CD4-positive, alpha-beta memory T cell (primary cell): ENCODE measurements around the gene LRCH3. TPM values are rescaled to one million over a fixed set of nuclear protein-coding genes. Genes with fewer than 3 reads are reported as not detected.

Source experiments
- CTCF ChIA-PET: fragments of 350-600 bp; sonication (Branson Sonifier 250); formaldehyde crosslinking; loops from one replicate; lab custom pipeline; 2021; ENCODE audit warnings: inconsistent platforms; ENCODE audit not compliant: partially characterized antibody; lab: Charles Lee
- POLR2A ChIA-PET: fragments of 350-600 bp; sonication (Branson Sonifier 250); formaldehyde crosslinking; loops from one replicate; lab custom pipeline; 2021; ENCODE audit not compliant: partially characterized antibody; lab: Charles Lee
- DNase-seq, 5 donors: peaks; one replicate each; pipeline versions ENCODE4 v3.0.0 to v3.0.0-alpha.2; 2020 to 2022; ENCODE audit warnings: mixed read lengths in 1 of 5
- H3K27ac ChIP-seq: one replicate; pipeline ENCODE4 v1.7.0; 2013; ENCODE audit warnings: low read depth, low read length
- H3K27me3 ChIP-seq: 2 replicates; pipeline ENCODE4 v1.7.0; 2013; ENCODE audit warnings: mild to moderate bottlenecking, low read length, moderate library complexity; ENCODE audit not compliant: insufficient read depth
- H3K36me3 ChIP-seq: 2 replicates; pipeline ENCODE4 v1.7.0; 2013; ENCODE audit warnings: mild to moderate bottlenecking, low read length, moderate library complexity; ENCODE audit not compliant: insufficient read depth
- H3K4me1 ChIP-seq: 2 replicates; pipeline ENCODE4 v1.7.0; 2013; ENCODE audit warnings: mild to moderate bottlenecking, low read length, moderate library complexity; ENCODE audit not compliant: insufficient read depth
- H3K4me3 ChIP-seq, 2 donors: one replicate each; pipeline ENCODE4 v1.7.0; 2013; ENCODE audit warnings: low read length in 2 of 2, mild to moderate bottlenecking in 1 of 2
- H3K9me3 ChIP-seq, 2 donors: one replicate each; pipeline ENCODE4 v1.7.0; 2013; ENCODE audit warnings: low read length in 2 of 2, control low read depth in 1 of 2; ENCODE audit not compliant: control insufficient read depth in 1 of 2
- H3K27ac Mint-ChIP-seq, 7 donors: one replicate each; pipeline ENCODE4 v1.8.0; 2020 to 2021; ENCODE audit warnings: mixed read lengths in 7 of 7, mild to moderate bottlenecking in 6 of 7, inconsistent platforms in 3 of 7, moderate library complexity in 3 of 7
- H3K27me3 Mint-ChIP-seq, 2 donors: one replicate each; pipeline ENCODE4 v1.8.0; 2020 to 2021; ENCODE audit warnings: mixed read lengths in 2 of 2
- H3K36me3 Mint-ChIP-seq, 2 donors: one replicate each; pipeline ENCODE4 v1.8.0; 2020 to 2021; ENCODE audit warnings: mixed read lengths in 2 of 2, inconsistent platforms in 1 of 2, mild to moderate bottlenecking in 1 of 2
- H3K4me1 Mint-ChIP-seq, 4 donors: one replicate each; pipeline ENCODE4 v1.8.0; 2020 to 2021; ENCODE audit warnings: mixed read lengths in 4 of 4, mild to moderate bottlenecking in 1 of 4
- H3K4me3 Mint-ChIP-seq, 8 donors: one replicate each; pipeline ENCODE4 v1.8.0; 2020 to 2021; ENCODE audit warnings: mixed read lengths in 8 of 8, mild to moderate bottlenecking in 7 of 8, moderate library complexity in 6 of 8, inconsistent platforms in 3 of 8
- H3K9me3 Mint-ChIP-seq, 8 donors: one replicate each; pipeline ENCODE4 v1.8.0; 2020 to 2021; ENCODE audit warnings: mixed read lengths in 8 of 8, mild to moderate bottlenecking in 5 of 8, inconsistent platforms in 3 of 8, moderate library complexity in 1 of 8
- intact Hi-C: fragments of 100-400 bp; cut with micrococcal nuclease; formaldehyde crosslinking; loops from one replicate; pipeline ENCODE4 v1.15.1; 2023
- polyA plus RNA-seq, 2 donors: library from polyadenylated mRNA; unstranded; fragments of 300-500 nt; fragmentation: Illumina TruSeq; gene quantifications; one replicate each; pipeline ENCODE4 v1.2.3, GENCODE V29; 2021
- total RNA-seq, 2 experiments: library from RNA; stranded (reverse); gene quantifications; one replicate each; pipeline ENCODE4 v1.2.3, GENCODE V29; 2021

Gene LRCH3
- total and polyA plus RNA-seq, 4 experiments from 2014 or later: 7.4 to 87.7 (median 48.7) TPM

DNA sequence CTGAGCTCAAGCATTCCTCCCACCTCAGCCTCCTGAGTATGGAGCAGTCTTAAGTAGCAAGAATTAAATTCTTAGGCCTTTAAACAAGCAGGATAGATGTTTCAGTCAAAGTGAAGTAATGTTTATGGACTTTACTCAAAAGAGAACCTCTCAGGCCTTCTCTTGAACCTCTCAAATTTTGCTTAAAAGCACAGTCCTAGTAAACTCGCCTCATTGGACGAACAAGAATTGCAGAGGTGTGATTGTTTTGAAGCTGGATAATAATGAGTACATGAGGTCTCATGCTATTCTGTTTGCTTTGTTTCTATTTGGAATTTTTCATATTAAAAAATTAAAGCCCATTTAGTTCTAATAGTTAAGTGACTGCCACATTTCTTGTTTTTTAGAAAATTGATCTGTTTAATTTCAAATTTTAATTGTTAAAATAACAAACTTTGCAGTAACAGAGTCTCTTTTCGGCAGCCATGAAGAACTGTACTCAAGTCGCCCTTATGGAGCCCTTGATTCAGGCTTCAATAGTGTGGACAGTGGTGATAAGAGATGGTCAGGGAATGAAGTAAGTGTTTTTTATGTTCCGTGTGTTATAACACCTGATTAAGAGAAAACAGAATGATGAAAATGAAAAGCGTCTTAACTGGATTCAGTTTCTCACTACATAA lies 39.4 kb downstream of the LRCH3 start:
- Mint-ChIP-seq H3K4me3 (no peak overlapping the region), H3K27me3 (no peaks in the 10 kb centered on the region), H3K36me3 (peaks cover 50 to 55% of the 10 kb centered on the region in 2 donors), H3K4me1 (peaks cover 0 to 6% (median 4%) of the 10 kb centered on the region in 4 donors), H3K27ac (no peak overlapping the region), H3K9me3 (no peaks in the 10 kb centered on the region)
- Histone ChIP-seq H3K4me3 (no peak overlapping the region), H3K27ac (no peak overlapping the region), H3K9me3 (no peaks in the 10 kb centered on the region), H3K27me3 (no peaks in the 10 kb centered on the region), H3K4me1 (no peaks in the 10 kb centered on the region), H3K36me3 (peaks cover 30% of the 10 kb centered on the region)
- DNase-seq: no peak
- CTCF ChIA-PET: no interaction called here
- intact Hi-C loops: no loop called here
- POLR2A ChIA-PET: no interaction called here

- Histone ChIP-seq H3K27me3 (no peaks in the 10 kb centered on the region), H3K4me3 (no peak overlapping the region), H3K4me1 (no peaks in the 10 kb centered on the region), H3K36me3 (peaks cover 31% of the 10 kb centered on the region), H3K27ac (no peak overlapping the region), H3K9me3 (no peaks in the 10 kb centered on the region)
- Mint-ChIP-seq H3K27me3 (no peaks in the 10 kb centered on the region), H3K9me3 (no peaks in the 10 kb centered on the region), H3K4me1 (peaks cover 0 to 7% (median 5%) of the 10 kb centered on the region in 4 donors), H3K27ac (peak overlapping the region in 1 of 7 donors; percentile 53), H3K4me3 (no peak overlapping the region), H3K36me3 (peaks cover 47 to 57% of the 10 kb centered on the region in 2 donors)
- ChIA-PET POLR2A (no interaction called here), CTCF (no interaction called here)
- DNase-seq: no peak
- intact Hi-C loops: no loop called here
These were observed 39.9 kb downstream of the LRCH3 start for GRCh38 chr3:197830967-197831313.

- intact Hi-C loops: no loop called here
- Mint-ChIP-seq H3K4me3 (peak overlapping the region in 3 of 8 donors; percentile 19 to 39 (median 31)), H3K27me3 (no peaks in the 10 kb centered on the region), H3K36me3 (peaks cover 36 to 46% of the 10 kb centered on the region in 2 donors), H3K9me3 (no peaks in the 10 kb centered on the region), H3K27ac (peak overlapping the region in 6 of 7 donors; percentile 36 to 79 (median 50)), H3K4me1 (peaks cover 0 to 7% (median 6%) of the 10 kb centered on the region in 4 donors)
- CTCF ChIA-PET: no interaction called here
- H3K4me3 ChIP-seq: no peak overlapping the region
- no peak overlapping the region for H3K27ac ChIP-seq
- no peaks in the 10 kb centered on the region for H3K9me3 ChIP-seq
- H3K4me1 ChIP-seq: no peaks in the 10 kb centered on the region
- DNase-seq: no peak
- POLR2A ChIA-PET: no interaction called here
- peaks cover 23% of the 10 kb centered on the region for H3K36me3 ChIP-seq
- H3K27me3 ChIP-seq: no peaks in the 10 kb centered on the region
These were observed 43.1 kb downstream of the LRCH3 start for GRCh38 chr3:197833930-197834715.

GRCh38 chr3:197835509-197835908 lies 44.5 kb downstream of the LRCH3 start:
- no peaks in the 10 kb centered on the region for H3K9me3 Mint-ChIP-seq
- peaks cover 0 to 7% (median 6%) of the 10 kb centered on the region in 4 donors for H3K4me1 Mint-ChIP-seq
- H3K27ac Mint-ChIP-seq: peak overlapping the region in 5 of 7 donors; percentile 51 to 89 (median 73)
- CTCF ChIA-PET: no interaction called here
- no peaks in the 10 kb centered on the region for H3K9me3 ChIP-seq
- no peaks in the 10 kb centered on the region for H3K27me3 Mint-ChIP-seq
- POLR2A ChIA-PET: no interaction called here
- no peak overlapping the region for H3K4me3 ChIP-seq
- DNase-seq: no peak
- no peak overlapping the region for H3K4me3 Mint-ChIP-seq
- H3K36me3 Mint-ChIP-seq: peaks cover 32 to 41% of the 10 kb centered on the region in 2 donors
- H3K27ac ChIP-seq: no peak overlapping the region
- H3K4me1 ChIP-seq: no peaks in the 10 kb centered on the region
- peaks cover 27% of the 10 kb centered on the region for H3K36me3 ChIP-seq
- intact Hi-C loops: no loop called here
- H3K27me3 ChIP-seq: no peaks in the 10 kb centered on the region

- ChIA-PET POLR2A (no interaction called here), CTCF (no interaction called here)
- Histone ChIP-seq H3K9me3 (no peaks in the 10 kb centered on the region), H3K4me1 (no peaks in the 10 kb centered on the region), H3K27me3 (no peaks in the 10 kb centered on the region), H3K36me3 (peaks cover 30% of the 10 kb centered on the region), H3K4me3 (no peak overlapping the region), H3K27ac (no peak overlapping the region)
- Mint-ChIP-seq H3K9me3 (no peaks in the 10 kb centered on the region), H3K4me1 (peaks cover 0 to 7% (median 5%) of the 10 kb centered on the region in 4 donors), H3K27me3 (no peaks in the 10 kb centered on the region), H3K4me3 (no peak overlapping the region), H3K27ac (no peak overlapping the region), H3K36me3 (peaks cover 31 to 43% of the 10 kb centered on the region in 2 donors)
- intact Hi-C loops: no loop called here
- no peak for DNase-seq
These were observed 45.2 kb downstream of the LRCH3 start for GRCh38 chr3:197836244-197836643.

GRCh38 chr3:197837282-197837681 lies 46.2 kb downstream of the LRCH3 start:
- Histone ChIP-seq H3K27ac (no peak overlapping the region), H3K27me3 (no peaks in the 10 kb centered on the region), H3K4me1 (no peaks in the 10 kb centered on the region), H3K4me3 (no peak overlapping the region), H3K36me3 (peaks cover 39% of the 10 kb centered on the region), H3K9me3 (no peaks in the 10 kb centered on the region)
- Mint-ChIP-seq H3K27ac (no peak overlapping the region), H3K9me3 (no peaks in the 10 kb centered on the region), H3K4me3 (no peak overlapping the region), H3K4me1 (peaks cover 0 to 7% (median 5%) of the 10 kb centered on the region in 4 donors), H3K36me3 (peaks cover 32 to 46% of the 10 kb centered on the region in 2 donors), H3K27me3 (no peaks in the 10 kb centered on the region)
- ChIA-PET POLR2A (no interaction called here), CTCF (no interaction called here)
- intact Hi-C loops: no loop called here
- no peak for DNase-seq

GRCh38 chr3:197841789-197842188 lies 50.7 kb downstream of the LRCH3 start:
- intact Hi-C loops: no loop called here
- H3K4me3 ChIP-seq: no peak overlapping the region
- Mint-ChIP-seq H3K9me3 (no peaks in the 10 kb centered on the region), H3K27ac (no peak overlapping the region), H3K4me3 (no peak overlapping the region), H3K4me1 (peaks cover 0 to 10% (median 9%) of the 10 kb centered on the region in 4 donors), H3K36me3 (peaks cover 41 to 54% of the 10 kb centered on the region in 2 donors), H3K27me3 (no peaks in the 10 kb centered on the region)
- H3K27me3 ChIP-seq: no peaks in the 10 kb centered on the region
- DNase-seq: no peak
- H3K36me3 ChIP-seq: peaks cover 43% of the 10 kb centered on the region
- no peak overlapping the region for H3K27ac ChIP-seq
- peaks cover 5% of the 10 kb centered on the region for H3K4me1 ChIP-seq
- POLR2A ChIA-PET: no interaction called here
- no peaks in the 10 kb centered on the region for H3K9me3 ChIP-seq
- CTCF ChIA-PET: interaction anchor here (1.1 kb wide), 1 partner anchor 16 kb away, joined by 3 read pairs; no protein-coding TSS in a partner anchor
